ENCODE data around the gene FCN1. TPM values are rescaled to one million over a fixed set of nuclear protein-coding genes. Genes with fewer than 3 reads are reported as not detected.

The FCN1 gene
- polyA plus RNA-seq, 1 of the 3 experiments (the other 2 are of a cell fraction) = not detected

- Histone ChIP-seq H3K9ac (no peak overlapping the region), H3K27me3 (ENCODE audit: insufficient read depth) (no peaks in the 10 kb centered on the region), H3K4me3 (ENCODE audit: low read depth in 2 of 2, low read length in 1 of 2) (no peak overlapping the region), H3K79me2 (ENCODE audit: insufficient read depth) (no peaks in the 10 kb centered on the region), H3K9me3 (no peaks in the 10 kb centered on the region), H2AFZ (ENCODE audit: low read depth) (no peak overlapping the region), H3K9me2 (no peaks in the 10 kb centered on the region), H3K4me1 (ENCODE audit: control insufficient read depth in 1 of 2, insufficient read depth in 2 of 2, low read depth in 1 of 2, low read length in 1 of 2) (no peaks in the 10 kb centered on the region), H3K36me3 (replicated peaks in 1 of 2; ENCODE audit: control insufficient read depth in 1 of 2, insufficient read depth in 2 of 2, low read length in 1 of 2) (no peaks in the 10 kb centered on the region), H3K4me2 (no peak overlapping the region), H4K20me1 (ENCODE audit: insufficient read depth) (no peaks in the 10 kb centered on the region), H3F3A (replicated peaks; ENCODE audit: insufficient read depth) (no peaks in the 10 kb centered on the region), H3K27ac (ENCODE audit: low read depth in 2 of 2, low read length in 1 of 2) (no peak overlapping the region)
- WGBS (ENCODE audit: low lambda C conversion rate) = 57% methylated on average over 21 of the region's 27 CpGs
- POLR2A ChIA-PET = no interaction called here
- CTCF ChIA-PET = no interaction called here
- DNase-seq = no peak
- no peak for TF ChIP-seq ZBTB33 (IDR thresholded peaks at IDR 0.05; ENCODE audit: borderline replicate concordance, low read depth)
- no peak for TF ChIP-seq RCOR1 (IDR thresholded peaks at IDR 0.05; ENCODE audit: low read length)
- TF ChIP-seq EZH2phosphoT487 (IDR thresholded peaks at IDR 0.05; ENCODE audit: borderline replicate concordance, low read depth) = no peak
- no peak for TF ChIP-seq USF1 (IDR thresholded peaks at IDR 0.05; ENCODE audit: borderline replicate concordance, low read depth)
- TF ChIP-seq FOSL2 (IDR thresholded peaks at IDR 0.05; ENCODE audit: borderline replicate concordance, low read depth) = no peak
- no peak for TF ChIP-seq USF2 (IDR thresholded peaks at IDR 0.05; ENCODE audit: borderline replicate concordance, low read depth, low read length)
- no peak for TF ChIP-seq JUND (IDR thresholded peaks at IDR 0.05)
- no peak for TF ChIP-seq FOXJ3 (CRISPR knock-in tag; IDR thresholded peaks at IDR 0.05)
- TF ChIP-seq YY1 (IDR thresholded peaks at IDR 0.05; ENCODE audit: low read depth) = no peak
- no peak for TF ChIP-seq GABPA (IDR thresholded peaks at IDR 0.05; ENCODE audit: low read depth)
- TF ChIP-seq RFX5 (IDR thresholded peaks at IDR 0.05; ENCODE audit: low read length) = no peak
- no peak for TF ChIP-seq NRF1 (IDR thresholded peaks at IDR 0.05; ENCODE audit: low read depth, low read length)
- no peak for TF ChIP-seq FOXM1 (IDR thresholded peaks at IDR 0.05; ENCODE audit: low read depth)
Observed at GRCh38 chr9:134940236-134941208, 22.8 kb upstream of the FCN1 start.

GRCh38 chr9:134939836-134940235 lies 22.1 kb upstream of the FCN1 start:
- Histone ChIP-seq H3K9ac (no peak overlapping the region), H3K4me3 (ENCODE audit: low read depth in 2 of 2, low read length in 1 of 2) (no peak overlapping the region), H3K36me3 (replicated peaks in 1 of 2; ENCODE audit: control insufficient read depth in 1 of 2, insufficient read depth in 2 of 2, low read length in 1 of 2) (no peaks in the 10 kb centered on the region), H3K9me3 (no peaks in the 10 kb centered on the region), H3K9me2 (no peaks in the 10 kb centered on the region), H3K27me3 (ENCODE audit: insufficient read depth) (no peaks in the 10 kb centered on the region), H3F3A (replicated peaks; ENCODE audit: insufficient read depth) (no peaks in the 10 kb centered on the region), H3K79me2 (ENCODE audit: insufficient read depth) (no peaks in the 10 kb centered on the region), H3K4me1 (ENCODE audit: control insufficient read depth in 1 of 2, insufficient read depth in 2 of 2, low read depth in 1 of 2, low read length in 1 of 2) (no peaks in the 10 kb centered on the region), H3K27ac (ENCODE audit: low read depth in 2 of 2, low read length in 1 of 2) (no peak overlapping the region), H4K20me1 (ENCODE audit: insufficient read depth) (no peaks in the 10 kb centered on the region), H2AFZ (ENCODE audit: low read depth) (no peak overlapping the region), H3K4me2 (no peak overlapping the region)
- WGBS (ENCODE audit: low lambda C conversion rate) = 32% methylated on average over 3 of the region's 11 CpGs
- CTCF ChIA-PET = no interaction called here
- no peak for TF ChIP-seq PBX3 (IDR thresholded peaks at IDR 0.05)
- no peak for TF ChIP-seq EP300 (IDR thresholded peaks at IDR 0.05; ENCODE audit: borderline replicate concordance in 1 of 2, low read depth in 1 of 2, low read length in 1 of 2)
- no peak for TF ChIP-seq MEF2A (IDR thresholded peaks at IDR 0.05; ENCODE audit: borderline replicate concordance, low read depth)
- TF ChIP-seq CHD2 (IDR thresholded peaks at IDR 0.05; ENCODE audit: low read length, partially characterized antibody) = no peak
- TF ChIP-seq JUND (IDR thresholded peaks at IDR 0.05) = no peak
- TF ChIP-seq USF2 (IDR thresholded peaks at IDR 0.05; ENCODE audit: borderline replicate concordance, low read depth, low read length) = no peak
- no peak for TF ChIP-seq CTCF (IDR thresholded peaks at IDR 0.05)
- no peak for TF ChIP-seq FOXM1 (IDR thresholded peaks at IDR 0.05; ENCODE audit: low read depth)
- TF ChIP-seq RCOR1 (IDR thresholded peaks at IDR 0.05; ENCODE audit: low read length) = no peak
- no peak for TF ChIP-seq FOXJ3 (CRISPR knock-in tag; IDR thresholded peaks at IDR 0.05)
- POLR2A ChIA-PET = no interaction called here
- no peak for DNase-seq

All from SK-N-SH (cell line).